Skin of body (tissue), 3 donors: ENCODE data around the gene KIFC1. TPM values are rescaled to one million over a fixed set of nuclear protein-coding genes. Genes with fewer than 3 reads are reported as not detected.
A peak's percentile ranks its signal among the peaks of the same experiment; 100 is the strongest.

Experiments used
- DNase-seq: peaks from one replicate; lab custom pipeline; 2025; lab: John Stamatoyannopoulos, UW
- small RNA-seq: library from RNA; depleted of rRNA; stranded (forward); fragments of <200 nt; gene quantifications from one replicate; pipeline ENCODE3, GENCODE V24; 2014; ENCODE audit warnings: low replicate concordance
- total RNA-seq: library from RNA; depleted of rRNA; stranded (reverse); fragments of >200 nt; gene quantifications from one replicate; pipeline ENCODE4 v1.2.3, GENCODE V29; 2014

Gene KIFC1
- total RNA-seq, 1 donor from 2014 or later = 9.5 TPM

GRCh38 chr6:33440649-33441309, 49.2 kb downstream of the KIFC1 start:
- DNase-seq = no peak

- no peak for DNase-seq
These were observed 49.8 kb downstream of the KIFC1 start for GRCh38 chr6:33441457-33441856.

- DNase-seq = no peak
These were observed 50.7 kb downstream of the KIFC1 start for GRCh38 chr6:33442283-33442682.

- DNase-seq = no peak
These were observed 51.4 kb downstream of the KIFC1 start for GRCh38 chr6:33443025-33443424.

GRCh38 chr6:33443619-33444504, 52.2 kb downstream of the KIFC1 start:
- DNase-seq = no peak

GRCh38 chr6:33445119-33445603, 53.5 kb downstream of the KIFC1 start:
- no peak for DNase-seq

- DNase-seq = no peak
These were observed 54.7 kb downstream of the KIFC1 start for GRCh38 chr6:33446356-33446755.

- no peak for DNase-seq
These were observed 58.8 kb downstream of the KIFC1 start for GRCh38 chr6:33450434-33450833.

GRCh38 chr6:33451606-33452005, 60.0 kb downstream of the KIFC1 start:
- no peak for DNase-seq

- no peak for DNase-seq
These were observed 60.9 kb downstream of the KIFC1 start for GRCh38 chr6:33452496-33452895.

GRCh38 chr6:33453393-33454008, 61.9 kb downstream of the KIFC1 start:
- no peak for DNase-seq

GRCh38 chr6:33454009-33454946, 62.7 kb downstream of the KIFC1 start, which contains the start of gene ZBTB9:
TSS of gene ZBTB9 (plus strand) at chr6:33454576. CDS start at chr6:33455101, 525 bp downstream.
- peak; percentile 91 for DNase-seq

GRCh38 chr6:33455051-33455450, 63.4 kb downstream of the KIFC1 start:
- DNase-seq = no peak

- no peak for DNase-seq
These were observed 64.5 kb downstream of the KIFC1 start for GRCh38 chr6:33456156-33456555.

GRCh38 chr6:33458676-33459075, 67.1 kb downstream of the KIFC1 start:
- DNase-seq = no peak

- DNase-seq = no peak
These were observed 67.6 kb downstream of the KIFC1 start for GRCh38 chr6:33459226-33459625.

Small RNA genes within 50 kb of the gene (small RNA-seq; reads per million reads assigned to genes)
- gene RPL35AP4 (not detected), gene ZBTB9 (not detected)

Other genes with a start within 250 kb of the KIFC1 start
- 1.4 TPM for gene COL11A2, start 199.4 kb upstream of the KIFC1 start, total RNA-seq
- gene RXRB, start 191.2 kb upstream of the KIFC1 start, total RNA-seq = 17.9 TPM
- 61.7 TPM for gene SLC39A7, start 191.0 kb upstream of the KIFC1 start, total RNA-seq
- 13.4 TPM for gene HSD17B8, start 187.2 kb upstream of the KIFC1 start, total RNA-seq
- gene RING1, start 183.3 kb upstream of the KIFC1 start, total RNA-seq = 18.8 TPM
- 35.7 TPM for gene VPS52, start 119.9 kb upstream of the KIFC1 start, total RNA-seq
- 3,055 TPM for gene RPS18, start 119.7 kb upstream of the KIFC1 start, total RNA-seq
- 5.1 TPM for gene B3GALT4, start 114.7 kb upstream of the KIFC1 start, total RNA-seq
- gene WDR46, start 102.6 kb upstream of the KIFC1 start, total RNA-seq = 39.9 TPM
- 25.3 TPM for gene PFDN6, start 102.2 kb upstream of the KIFC1 start, total RNA-seq
- gene RGL2, start 92.9 kb upstream of the KIFC1 start, total RNA-seq = 29.2 TPM
- 32.6 TPM for gene TAPBP, start 77.7 kb upstream of the KIFC1 start, total RNA-seq
- 10.9 TPM for gene ZBTB22, start 74.1 kb upstream of the KIFC1 start, total RNA-seq
- gene DAXX, start 68.9 kb upstream of the KIFC1 start, total RNA-seq = 17.8 TPM
- gene PHF1, start 19.2 kb downstream of the KIFC1 start, total RNA-seq = 13.7 TPM
- gene CUTA, start 26.3 kb downstream of the KIFC1 start, total RNA-seq = 54.4 TPM
- 8.8 TPM for gene SYNGAP1, start 28.2 kb downstream of the KIFC1 start, total RNA-seq
- 5.8 TPM for gene ZBTB9, start 62.8 kb downstream of the KIFC1 start, total RNA-seq
- gene BAK1, start 188.5 kb downstream of the KIFC1 start, total RNA-seq = 7.0 TPM
- gene ITPR3, start 229.5 kb downstream of the KIFC1 start, total RNA-seq = 18.7 TPM